GM12878 (cell line): ENCODE measurements around the gene HMX3. TPM values are rescaled to one million over a fixed set of nuclear protein-coding genes. Genes with fewer than 3 reads are reported as not detected.

Experiments used
- ATAC-seq: fragments of 200-7000 bp; cut with Tn5 transposase; 3 replicates; pipeline ENCODE4 v1.9.1; 2020; ENCODE audit warnings: mild to moderate bottlenecking, moderate library complexity
- BruUV-seq: library from RNA; stranded (reverse); fragments of 400-500 nt; replicated peaks from 2 replicates; lab custom pipeline; 2021; lab: Mats Ljungman, UMichigan
- CTCF ChIA-PET: fragments of 300-600 bp; sonication (Branson Sonifier 250); formaldehyde crosslinking; extraction: SDS; loops from one replicate; lab custom pipeline; 2021; ENCODE audit warnings: inconsistent platforms; lab: Yijun Ruan, JAX
- POLR2A ChIA-PET: fragments of 350-600 bp; formaldehyde crosslinking; extraction: SDS; loops from one replicate; lab custom pipeline; 2021; ENCODE audit warnings: inconsistent platforms; lab: Charles Lee
- RAD21 ChIA-PET: fragments of 300-600 bp; sonication (Branson Sonifier 250); formaldehyde crosslinking; loops from one replicate; lab custom pipeline; 2023; ENCODE audit warnings: antibody characterized with exemption; ENCODE audit not compliant: unreplicated experiment; lab: Charles Lee
- SMC1A ChIA-PET: fragments of 300-600 bp; sonication (Branson Sonifier 250); formaldehyde crosslinking; loops from one replicate; lab custom pipeline; 2023; ENCODE audit not compliant: unreplicated experiment, uncharacterized antibody; lab: Charles Lee
- DNase-seq: peaks from one replicate; pipeline ENCODE4 v3.0.0-alpha.2; 2011; ENCODE audit warnings: low read depth, low spot score
- FAIRE-seq: peaks from 3 replicates; lab custom pipeline; 2011; peaks lifted over from hg19 to GRCh38; lab: Jason Lieb, UNC
- H2AFZ ChIP-seq: 2 replicates; pipeline ENCODE4 v1.6.0; 2011; ENCODE audit warnings: low read depth, low read length, control low read depth; ENCODE audit not compliant: control insufficient read depth
- H3K27ac ChIP-seq: 2 replicates; pipeline ENCODE4 v1.5.1; 2011; ENCODE audit warnings: control low read depth; ENCODE audit not compliant: control insufficient read depth, insufficient read depth
- H3K27me3 ChIP-seq, 2 experiments: replicated peaks in 1 of 2; 2 replicates each; pipeline versions ENCODE4 v1.6.0 to v1.6.1; 2011; ENCODE audit warnings: low read length in 1 of 2; ENCODE audit not compliant: control insufficient read depth in 2 of 2, insufficient read depth in 2 of 2
- H3K36me3 ChIP-seq, 2 experiments: 2 replicates each; pipeline ENCODE4 v1.5.1; 2011; ENCODE audit warnings: low read length in 1 of 2; ENCODE audit not compliant: control insufficient read depth in 2 of 2, insufficient read depth in 2 of 2
- H3K4me1 ChIP-seq: 2 replicates; pipeline ENCODE4 v1.6.1; 2011; ENCODE audit warnings: mild to moderate bottlenecking, low read length, moderate library complexity, mixed read lengths; ENCODE audit not compliant: control insufficient read depth, insufficient read depth
- H3K4me2 ChIP-seq: 2 replicates; pipeline ENCODE4 v1.6.0; 2011; ENCODE audit warnings: control low read depth; ENCODE audit not compliant: control insufficient read depth, insufficient read depth
- H3K4me3 ChIP-seq: fragments of 200-600 bp; sonication (generic); 2 replicates; pipeline ENCODE4 v1.5.1; 2016
- H3K79me2 ChIP-seq: 2 replicates; pipeline ENCODE4 v1.6.0; 2011; ENCODE audit warnings: low read length; ENCODE audit not compliant: control insufficient read depth, insufficient read depth
- H3K9ac ChIP-seq: 2 replicates; pipeline ENCODE4 v1.8.0; 2011; ENCODE audit warnings: low read length, control low read depth, mixed read lengths; ENCODE audit not compliant: control insufficient read depth, insufficient read depth
- H3K9me3 ChIP-seq: replicated peaks from 3 replicates; pipeline ENCODE4 v1.5.1; 2011; ENCODE audit warnings: mild to moderate bottlenecking, low read length; ENCODE audit not compliant: control insufficient read depth, insufficient read depth
- H4K20me1 ChIP-seq: 2 replicates; pipeline ENCODE4 v1.6.0; 2011; ENCODE audit not compliant: control insufficient read depth, insufficient read depth
- BRCA1 ChIP-seq: IDR thresholded peaks from 2 replicates; pipeline ENCODE4 v1.6.1; 2011; ENCODE audit warnings: low read depth, low read length, improper control_type of control experiment
- EGR1 ChIP-seq, 2 experiments: IDR thresholded peaks; 1 replicate in 1 of 2; 2 replicates in 1 of 2; pipeline ENCODE4 v1.6.1; 2011 to 2012; ENCODE audit warnings: low read depth in 2 of 2, low read length in 2 of 2, borderline replicate concordance in 1 of 2, mild to moderate bottlenecking in 1 of 2, moderate library complexity in 1 of 2
- ETV6 ChIP-seq, 2 experiments: fragments of 450-650 bp in 1 of 2; IDR thresholded peaks in 1 of 2; conservative IDR thresholded peaks in 1 of 2; 2 replicates each; pipeline ENCODE4 v1.6.1; 2014; ENCODE audit warnings: antibody characterized with exemption in 1 of 2, borderline replicate concordance in 1 of 2, low read depth in 1 of 2, mild to moderate bottlenecking in 1 of 2, moderate library complexity in 1 of 2
- FOS ChIP-seq: IDR thresholded peaks from 3 replicates; pipeline ENCODE4 v1.6.1; 2011; ENCODE audit warnings: borderline replicate concordance; ENCODE audit not compliant: insufficient read length; ENCODE audit errors: extremely low read depth
- MAX ChIP-seq: IDR thresholded peaks from 2 replicates; pipeline ENCODE4 v1.6.1; 2012; ENCODE audit warnings: low read depth, low read length, improper control_type of control experiment
- NFYB ChIP-seq: IDR thresholded peaks from 2 replicates; pipeline ENCODE4 v1.6.1; 2011; ENCODE audit warnings: low read depth, mild to moderate bottlenecking, low read length, improper control_type of control experiment, moderate library complexity; ENCODE audit not compliant: insufficient read depth
- NR2F1 ChIP-seq: fragments of 450-650 bp; conservative IDR thresholded peaks from 2 replicates; pipeline ENCODE4 v1.6.1; 2017; ENCODE audit warnings: mild to moderate bottlenecking
- RFX5 ChIP-seq: IDR thresholded peaks from 2 replicates; pipeline ENCODE4 v1.6.1; 2011; ENCODE audit warnings: low read depth, low read length, improper control_type of control experiment
- RUNX3 ChIP-seq: IDR thresholded peaks from 2 replicates; pipeline ENCODE4 v1.6.1; 2012; ENCODE audit warnings: low read length, inconsistent platforms
- SP1 ChIP-seq: IDR thresholded peaks from one replicate; pipeline ENCODE4 v1.6.1; 2011; ENCODE audit warnings: low read depth, low read length
- WGBS: methylation state at CpG from one replicate; pipeline ENCODE4 v1.1.6; 2016; ENCODE audit warnings: low lambda C conversion rate; ENCODE audit not compliant: insufficient replicate concordance, insufficient coverage; ENCODE audit errors: missing lambda C conversion rate; 5-methylcytosine and 5-hydroxymethylcytosine counted together
- in situ Hi-C: fragments of 300-500 bp; cut with MboI; formaldehyde crosslinking; loops from 9 replicates; pipeline ENCODE4 v1.14.3; 2018; ENCODE audit warnings: mixed read lengths
- intact Hi-C: fragments of 100-400 bp; cut with micrococcal nuclease; formaldehyde crosslinking; loops from one replicate; pipeline ENCODE4 v1.14.2; 2022; ENCODE audit not compliant: unreplicated experiment
- polyA plus RNA-seq, 11 experiments: library from polyadenylated mRNA; depleted of rRNA in 4 of 11; unstranded in 6 of 11; stranded (reverse) in 5 of 11; fragments of >200 nt; fragmentation: Nextera tagmentation in 4 of 11; fragmentation: Illumina TruSeq in 1 of 11; extraction: Ambion mirVana in 4 of 11; extraction: Trizol in 1 of 11; gene quantifications; 1 replicate in 1 of 11; 2 replicates in 10 of 11; pipeline versions ENCODE4 v1.2.1 to v1.2.3, GENCODE V29; 2011 to 2016; ENCODE audit warnings: inconsistent platforms in 2 of 11, missing spikeins in 2 of 11, low read depth in 1 of 11
- total RNA-seq, 4 experiments: library from RNA; depleted of rRNA in 3 of 4; stranded (reverse); fragments of >200 nt in 3 of 4; fragmentation: Illumina TruSeq in 1 of 4; extraction: Trizol in 1 of 4; gene quantifications; 2 replicates each; pipeline versions ENCODE4 v1.2.1 to v1.2.3, GENCODE V29; 2013 to 2021

Gene HMX3
- total and polyA plus RNA-seq, 10 of the 15 experiments (the other 5 are each of a cell fraction or from before 2014, with no cell fraction given): 0.63 to 60.5 (median 15.3) TPM; not detected in 2

GRCh38 chr10:123160311-123160980 is 24.7 kb downstream of the HMX3 start:
- 91% methylated on average over 11 of the region's 11 CpGs for WGBS
- H3K4me3 ChIP-seq: peak overlapping the region; percentile 39
- no peak for FAIRE-seq
- H3K79me2 ChIP-seq: peaks cover 89% of the 10 kb centered on the region
- H3K27me3 ChIP-seq: no peaks in the 10 kb centered on the region
- POLR2A ChIA-PET: interaction anchor here (0.7 kb wide), 1 partner anchor 393 kb away, joined by 3 read pairs; no protein-coding TSS in a partner anchor
- intact Hi-C loops: no loop called here
- CTCF ChIA-PET: no interaction called here
- TF ChIP-seq BRCA1 (no peak), NR2F1 (no peak), RUNX3 (no peak), FOS (no peak), SP1 (no peak), MAX (no peak), RFX5 (no peak), ETV6 (conservative IDR thresholded peaks at IDR 0.05 in 1 of 2, IDR thresholded peaks at IDR 0.05 in 1 of 2; ENCODE audit: borderline replicate concordance in 1 of 2, low read depth in 1 of 2) (no peak), NFYB (no peak), EGR1 (IDR thresholded peaks at IDR 0.05; ENCODE audit: borderline replicate concordance in 1 of 2, low read depth in 2 of 2, low read length in 2 of 2) (no peak)
- no peaks in the 10 kb centered on the region for H3K9me3 ChIP-seq
- no peak for DNase-seq
- no TSS peak for BruUV-seq
- peak; percentile 31; the same call in 1 of the 3 replicates for ATAC-seq
- SMC1A ChIA-PET: interaction anchor here (0.8 to 1.8 kb wide), 5 partner anchors 14 to 340 kb away, joined by 3 to 10 read pairs (median 4); no protein-coding TSS in a partner anchor
- H4K20me1 ChIP-seq: no peaks in the 10 kb centered on the region; the same call in none of the 2 replicates
- no peak overlapping the region for H2AFZ ChIP-seq
- peaks cover 9% of the 10 kb centered on the region; the same call in 1 of the 2 replicates for H3K4me1 ChIP-seq
- H3K36me3 ChIP-seq: peaks cover 3 to 43% of the 10 kb centered on the region in 2 experiments
- RAD21 ChIA-PET: interaction anchor here (1.1 kb wide), 1 partner anchor 9 kb away, joined by 3 read pairs; no protein-coding TSS in a partner anchor
- H3K9ac ChIP-seq: no peak overlapping the region
- H3K27ac ChIP-seq: no peak overlapping the region
- in situ Hi-C loops: no loop called here
- H3K4me2 ChIP-seq: no peak overlapping the region; the same call in 1 of the 2 replicates
